PC-9 (cell line): ENCODE data around the gene KRT80. TPM values are rescaled to one million over a fixed set of nuclear protein-coding genes. Genes with fewer than 3 reads are reported as not detected.

Source experiments
- BruUV-seq: library from RNA; stranded (reverse); fragments of 400-500 nt; replicated peaks from 2 replicates; lab custom pipeline; 2021; lab: Mats Ljungman, UMichigan
- CTCF ChIA-PET: fragments of 300-600 bp; sonication (Branson Sonifier 250); formaldehyde crosslinking; loops from one replicate; lab custom pipeline; 2022; ENCODE audit warnings: antibody characterized with exemption; lab: Charles Lee
- POLR2A ChIA-PET: fragments of 300-600 bp; sonication (Branson Sonifier 250); formaldehyde crosslinking; loops from one replicate; lab custom pipeline; 2022; ENCODE audit warnings: antibody characterized with exemption; ENCODE audit not compliant: unreplicated experiment; lab: Charles Lee
- DNase-seq, 2 experiments: peaks; one replicate each; pipeline versions ENCODE4 v3.0.0 to v3.0.0-alpha.2; 2015 to 2022; ENCODE audit warnings: mixed read lengths in 1 of 2
- H2AFZ ChIP-seq: fragments of 200-600 bp; sonication (generic); 2 replicates; pipeline ENCODE4 v1.8.1; 2017; ENCODE audit warnings: antibody characterized with exemption
- H3F3A ChIP-seq: fragments of 200-600 bp; sonication (generic); 2 replicates; pipeline ENCODE4 v1.8.1; 2017; ENCODE audit warnings: antibody characterized with exemption, mild to moderate bottlenecking, low read depth; ENCODE audit not compliant: insufficient read depth
- H3K27ac ChIP-seq: fragments of 200-600 bp; sonication (generic); 2 replicates; pipeline ENCODE4 v1.6.1; 2016; ENCODE audit warnings: mixed run types
- H3K27me3 ChIP-seq: fragments of 200-600 bp; sonication (generic); 2 replicates; pipeline ENCODE4 v1.6.1; 2016; ENCODE audit warnings: low read depth, mixed run types; ENCODE audit not compliant: insufficient read depth
- H3K36me3 ChIP-seq: fragments of 200-600 bp; sonication (generic); 2 replicates; pipeline ENCODE4 v1.6.1; 2016; ENCODE audit warnings: low read depth, mixed run types
- H3K4me1 ChIP-seq: fragments of 200-600 bp; sonication (generic); replicated peaks from 2 replicates; pipeline ENCODE4 v1.6.1; 2016; ENCODE audit warnings: mixed run types; ENCODE audit not compliant: insufficient read depth
- H3K4me2 ChIP-seq: fragments of 200-600 bp; sonication (generic); 2 replicates; pipeline ENCODE4 v1.6.1; 2017; ENCODE audit warnings: mixed run types
- H3K4me3 ChIP-seq: fragments of 200-600 bp; sonication (generic); 2 replicates; pipeline ENCODE4 v1.6.1; 2016; ENCODE audit warnings: mixed run types
- H3K79me2 ChIP-seq: fragments of 200-600 bp; sonication (generic); 2 replicates; pipeline ENCODE4 v1.6.1; 2017; ENCODE audit warnings: low read depth, mixed run types
- H3K9me2 ChIP-seq: fragments of 200-600 bp; sonication (generic); 2 replicates; pipeline ENCODE4 v1.8.1; 2017; ENCODE audit warnings: mild to moderate bottlenecking; ENCODE audit not compliant: insufficient read depth
- H3K9me3 ChIP-seq: fragments of 200-600 bp; sonication (generic); 2 replicates; pipeline ENCODE4 v1.8.1; 2016; ENCODE audit warnings: low read depth; ENCODE audit not compliant: insufficient read depth
- H4K20me1 ChIP-seq: fragments of 200-600 bp; sonication (generic); 2 replicates; pipeline ENCODE4 v1.8.1; 2017; ENCODE audit not compliant: insufficient read depth
- CTCF ChIP-seq: fragments of 200-600 bp; sonication (generic); conservative IDR thresholded peaks from 2 replicates; pipeline ENCODE4 v1.6.1; 2017; ENCODE audit warnings: mixed run types, antibody characterized with exemption, mild to moderate bottlenecking, moderate library complexity
- EZH2 ChIP-seq: fragments of 200-600 bp; sonication (generic); IDR thresholded peaks from 2 replicates; pipeline ENCODE4 v1.8.0; 2017; ENCODE audit warnings: antibody characterized with exemption, low read depth
- intact Hi-C: fragments of 100-400 bp; cut with micrococcal nuclease; formaldehyde crosslinking; loops from one replicate; pipeline ENCODE4 v1.10.0; 2022; ENCODE audit not compliant: unreplicated experiment
- total RNA-seq: library from RNA; stranded (reverse); gene quantifications from 2 replicates; pipeline ENCODE4 v1.2.3, GENCODE V29; 2021

The KRT80 gene
- total RNA-seq, 1 experiment from 2014 or later = 94.9 TPM

- no peaks in the 10 kb centered on the region for H3K9me2 ChIP-seq
- peak overlapping the region; percentile 99 for H3K4me3 ChIP-seq
- TF ChIP-seq EZH2 (no peak), CTCF (no peak)
- H3K36me3 ChIP-seq = peaks cover 5% of the 10 kb centered on the region; the same call in 1 of the 2 replicates
- BruUV-seq = no TSS peak
- peaks cover 50% of the 10 kb centered on the region for H3K4me1 ChIP-seq
- peak overlapping the region; percentile 100 for H3K4me2 ChIP-seq
- H3K27me3 ChIP-seq = no peaks in the 10 kb centered on the region
- H3K79me2 ChIP-seq = peaks cover 39% of the 10 kb centered on the region
- DNase-seq = peak; percentile 76 to 78
- ChIA-PET POLR2A (interaction anchor here (0.6 to 1.3 kb wide), 15 partner anchors 10 to 791 kb away, joined by 3 to 14 read pairs (median 4); no protein-coding TSS in a partner anchor), CTCF (interaction anchor here (1.1 kb wide), 1 partner anchor 65 kb away, joined by 4 read pairs; no protein-coding TSS in a partner anchor)
- H3K27ac ChIP-seq = peak overlapping the region; percentile 100
- intact Hi-C loops = loop anchor here (2.0 to 5.0 kb wide), 4 partner anchors 297 to 782 kb away; no protein-coding TSS in a partner anchor
- H2AFZ ChIP-seq = no peak overlapping the region
- H3K9me3 ChIP-seq = no peaks in the 10 kb centered on the region
- H3F3A ChIP-seq = peaks cover 58% of the 10 kb centered on the region
- H4K20me1 ChIP-seq = no peaks in the 10 kb centered on the region
Observed at GRCh38 chr12:52145228-52146088, 46.4 kb downstream of the KRT80 start.

- CTCF ChIA-PET = interaction anchor here (0.6 to 1.1 kb wide), 4 partner anchors 10 to 257 kb away, joined by 3 to 6 read pairs (median 4); no protein-coding TSS in a partner anchor
- POLR2A ChIA-PET = interaction anchor here (0.6 to 1.3 kb wide), 13 partner anchors 11 to 1177 kb away, joined by 3 to 14 read pairs (median 4); partner anchors contain the start of gene AAAS
- peak overlapping the region; percentile 100 for H3K27ac ChIP-seq
- H2AFZ ChIP-seq = no peak overlapping the region
- no peaks in the 10 kb centered on the region for H4K20me1 ChIP-seq
- peaks cover 5% of the 10 kb centered on the region; the same call in 1 of the 2 replicates for H3K36me3 ChIP-seq
- TF ChIP-seq EZH2 (no peak), CTCF (no peak)
- peaks cover 56% of the 10 kb centered on the region for H3F3A ChIP-seq
- peaks cover 44% of the 10 kb centered on the region for H3K4me1 ChIP-seq
- H3K79me2 ChIP-seq = peaks cover 39% of the 10 kb centered on the region
- no TSS peak for BruUV-seq
- intact Hi-C loops = loop anchor here (5.0 kb wide), 3 partner anchors 298 to 783 kb away; no protein-coding TSS in a partner anchor
- peak overlapping the region; percentile 99; the same call in 1 of the 2 replicates for H3K4me3 ChIP-seq
- H3K9me3 ChIP-seq = no peaks in the 10 kb centered on the region
- H3K4me2 ChIP-seq = peak overlapping the region; percentile 100
- peak in 1 of 2 experiments; percentile 56 for DNase-seq
- H3K9me2 ChIP-seq = no peaks in the 10 kb centered on the region
- H3K27me3 ChIP-seq = no peaks in the 10 kb centered on the region
Observed at GRCh38 chr12:52144512-52145227, 47.1 kb downstream of the KRT80 start.

GRCh38 chr12:52142431-52142830 lies 49.4 kb downstream of the KRT80 start:
- Histone ChIP-seq H3K4me2 (no peak overlapping the region), H3K4me1 (peaks cover 29% of the 10 kb centered on the region), H3K36me3 (peaks cover 5% of the 10 kb centered on the region; the same call in 1 of the 2 replicates), H3K9me3 (no peaks in the 10 kb centered on the region), H3K27ac (no peak overlapping the region), H3K9me2 (no peaks in the 10 kb centered on the region), H3K27me3 (no peaks in the 10 kb centered on the region), H3K79me2 (peaks cover 32% of the 10 kb centered on the region), H2AFZ (no peak overlapping the region), H3F3A (peaks cover 38% of the 10 kb centered on the region; the same call in 1 of the 2 replicates), H3K4me3 (no peak overlapping the region), H4K20me1 (no peaks in the 10 kb centered on the region)
- TF ChIP-seq EZH2 (no peak), CTCF (no peak)
- DNase-seq = no peak
- ChIA-PET CTCF (no interaction called here), POLR2A (no interaction called here)
- BruUV-seq = no TSS peak
- intact Hi-C loops = loop anchor here (2.0 kb wide), 2 partner anchors 184 to 440 kb away; no protein-coding TSS in a partner anchor
